IPS-20b (cell line): ENCODE measurements around the gene PRDM8.

ENCODE experiments used
- H3K27ac ChIP-seq: one replicate; pipeline ENCODE4 v1.5.1; 2013; ENCODE audit warnings: low read length
- H3K27me3 ChIP-seq: 2 replicates; pipeline ENCODE4 v1.6.1; 2013; ENCODE audit warnings: mild to moderate bottlenecking, low read length, inconsistent platforms; ENCODE audit not compliant: insufficient read depth
- H3K36me3 ChIP-seq: 2 replicates; pipeline ENCODE4 v1.6.1; 2013; ENCODE audit warnings: low read depth, mild to moderate bottlenecking, inconsistent platforms, low read length, moderate library complexity; ENCODE audit not compliant: insufficient read depth
- H3K4me1 ChIP-seq: 2 replicates; pipeline ENCODE4 v1.6.1; 2013; ENCODE audit warnings: mild to moderate bottlenecking, control low read depth, inconsistent platforms, low read length, moderate library complexity; ENCODE audit not compliant: insufficient read depth
- H3K4me3 ChIP-seq: 2 replicates; pipeline ENCODE4 v1.5.1; 2013; ENCODE audit warnings: mild to moderate bottlenecking, low read length, inconsistent platforms
- H3K9ac ChIP-seq: 2 replicates; pipeline ENCODE4 v1.6.1; 2013; ENCODE audit warnings: low read depth, mild to moderate bottlenecking, inconsistent platforms, low read length, moderate library complexity
- H3K9me3 ChIP-seq: 2 replicates; pipeline ENCODE4 v1.6.1; 2013; ENCODE audit warnings: mild to moderate bottlenecking, low read depth, low read length, inconsistent platforms; ENCODE audit not compliant: insufficient read depth

PRDM8 gene

DNA sequence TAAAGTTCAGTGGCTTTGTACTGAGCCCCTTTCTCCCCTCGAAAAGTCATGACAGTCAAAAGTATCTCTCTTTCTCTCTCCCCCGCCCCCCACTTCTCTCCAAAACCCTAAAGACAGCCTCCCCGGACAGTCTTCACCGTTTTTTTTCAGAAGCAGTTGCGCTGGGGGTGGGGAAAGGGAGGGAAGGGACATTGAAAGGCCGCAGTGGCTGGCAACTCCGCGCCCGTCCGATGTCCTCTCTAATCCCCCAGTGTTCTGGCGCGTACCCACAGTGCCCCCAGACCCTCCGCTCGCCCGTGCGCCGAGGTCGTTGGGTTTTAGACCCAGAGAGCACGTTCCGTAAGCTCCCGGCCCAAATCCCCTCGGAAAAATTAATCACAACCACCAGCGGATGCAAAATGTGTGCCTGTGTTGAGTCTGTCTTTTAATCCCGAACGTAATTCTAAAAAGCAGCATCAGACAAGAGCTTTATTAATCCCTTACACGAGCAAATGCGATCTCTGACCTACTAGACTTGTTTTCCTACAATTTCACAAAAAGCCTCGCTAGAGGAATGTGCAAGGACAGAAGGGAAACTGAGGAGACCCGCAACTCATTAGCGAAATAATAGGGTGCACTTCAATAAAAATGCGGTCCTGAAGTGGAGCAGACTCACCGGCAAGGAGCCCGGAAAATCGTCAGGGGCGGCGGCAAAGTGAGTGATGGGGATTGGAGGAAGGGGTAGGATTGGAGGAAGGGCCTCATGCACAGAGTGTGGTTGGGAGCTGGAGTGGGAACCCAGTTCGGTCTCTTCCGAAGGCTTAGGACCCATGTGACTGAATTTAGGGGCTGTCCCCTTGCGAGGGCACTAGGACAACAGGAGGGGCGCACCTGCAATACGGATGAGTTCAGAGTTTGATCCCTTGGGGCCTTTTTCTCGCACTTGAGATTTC, 12.2 kb upstream of the PRDM8 start:
- peak overlapping the region; percentile 73 for H3K4me3 ChIP-seq
- H3K36me3 ChIP-seq = no peaks in the 10 kb centered on the region
- no peak overlapping the region for H3K9ac ChIP-seq
- peaks cover 100% of the 10 kb centered on the region for H3K27me3 ChIP-seq
- H3K27ac ChIP-seq = no peak overlapping the region
- peaks cover 8% of the 10 kb centered on the region; the same call in 1 of the 2 replicates for H3K4me1 ChIP-seq
- peaks cover 7% of the 10 kb centered on the region; the same call in 1 of the 2 replicates for H3K9me3 ChIP-seq

DNA sequence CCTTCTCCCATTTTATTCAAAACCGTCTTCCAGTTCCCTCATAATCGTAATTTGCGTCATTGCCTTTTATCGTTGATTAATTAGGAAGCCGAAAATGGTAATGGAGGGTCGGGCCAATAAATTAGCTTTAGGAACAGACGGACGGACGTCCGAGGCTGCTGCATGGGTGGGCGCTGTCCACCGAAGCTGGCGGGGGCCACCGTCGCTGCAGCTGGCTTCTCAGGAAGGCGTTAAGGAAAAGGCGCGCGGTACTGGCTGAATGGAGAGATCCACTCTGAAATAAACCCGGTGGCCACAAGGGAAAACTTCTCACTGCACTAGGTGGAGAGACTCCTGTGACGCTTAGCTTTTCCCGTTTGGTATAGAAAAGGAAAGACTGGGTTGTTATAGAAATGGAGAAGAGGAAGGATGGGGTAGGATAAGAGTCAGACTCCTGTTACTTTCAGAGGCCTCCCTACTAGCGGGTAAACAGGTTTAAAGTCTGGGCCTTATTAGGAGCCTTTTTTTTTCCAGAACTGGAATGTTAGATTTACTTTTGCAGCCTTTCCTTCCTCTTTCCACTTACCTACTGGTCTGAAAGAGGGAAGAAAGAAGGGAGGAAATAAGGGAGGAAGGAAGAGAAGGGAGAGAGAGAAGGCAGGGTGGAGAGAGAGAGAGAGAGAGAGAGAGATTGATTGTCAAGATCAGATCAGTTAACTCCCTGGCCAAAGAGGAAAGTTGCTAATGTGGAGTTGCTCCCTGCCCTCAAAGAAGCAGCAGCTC, 11.3 kb upstream of the PRDM8 start:
- peaks cover 100% of the 10 kb centered on the region for H3K27me3 ChIP-seq
- no peaks in the 10 kb centered on the region for H3K36me3 ChIP-seq
- H3K27ac ChIP-seq = no peak overlapping the region
- H3K4me3 ChIP-seq = no peak overlapping the region; the same call in 1 of the 2 replicates
- H3K4me1 ChIP-seq = peaks cover 8% of the 10 kb centered on the region; the same call in 1 of the 2 replicates
- H3K9ac ChIP-seq = no peak overlapping the region
- H3K9me3 ChIP-seq = peaks cover 7% of the 10 kb centered on the region; the same call in 1 of the 2 replicates

DNA sequence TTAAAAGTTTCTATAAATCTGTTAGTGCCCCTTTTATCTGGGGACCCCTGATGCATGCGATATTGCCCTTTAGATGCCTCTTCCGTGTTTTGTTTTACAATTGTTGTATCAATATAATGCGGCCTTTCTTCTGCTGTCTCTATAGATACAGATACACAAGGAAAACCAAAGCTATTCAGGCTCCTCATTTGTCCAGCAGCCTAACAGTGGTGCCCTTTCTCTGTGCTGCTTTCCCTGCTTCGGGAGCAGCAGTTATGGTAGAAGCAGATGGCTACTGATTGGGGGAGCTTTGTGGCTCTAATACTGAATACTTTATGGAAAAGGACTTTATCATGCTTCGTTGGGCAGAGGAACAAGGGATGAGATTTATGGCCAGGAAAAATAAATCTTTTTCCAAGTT, 10.6 kb upstream of the PRDM8 start:
- H3K36me3 ChIP-seq = no peaks in the 10 kb centered on the region
- no peak overlapping the region for H3K27ac ChIP-seq
- no peak overlapping the region for H3K9ac ChIP-seq
- peaks cover 8% of the 10 kb centered on the region; the same call in 1 of the 2 replicates for H3K4me1 ChIP-seq
- peaks cover 100% of the 10 kb centered on the region for H3K27me3 ChIP-seq
- peaks cover 7% of the 10 kb centered on the region; the same call in 1 of the 2 replicates for H3K9me3 ChIP-seq
- H3K4me3 ChIP-seq = no peak overlapping the region

- Histone ChIP-seq H3K4me3 (no peak overlapping the region), H3K9ac (no peak overlapping the region), H3K4me1 (peaks cover 8% of the 10 kb centered on the region; the same call in 1 of the 2 replicates), H3K27me3 (peaks cover 100% of the 10 kb centered on the region), H3K36me3 (no peaks in the 10 kb centered on the region), H3K9me3 (peaks cover 7% of the 10 kb centered on the region; the same call in 1 of the 2 replicates), H3K27ac (no peak overlapping the region)
These were observed 9.6 kb upstream of the PRDM8 start for GRCh38 chr4:80187677-80188076.

DNA sequence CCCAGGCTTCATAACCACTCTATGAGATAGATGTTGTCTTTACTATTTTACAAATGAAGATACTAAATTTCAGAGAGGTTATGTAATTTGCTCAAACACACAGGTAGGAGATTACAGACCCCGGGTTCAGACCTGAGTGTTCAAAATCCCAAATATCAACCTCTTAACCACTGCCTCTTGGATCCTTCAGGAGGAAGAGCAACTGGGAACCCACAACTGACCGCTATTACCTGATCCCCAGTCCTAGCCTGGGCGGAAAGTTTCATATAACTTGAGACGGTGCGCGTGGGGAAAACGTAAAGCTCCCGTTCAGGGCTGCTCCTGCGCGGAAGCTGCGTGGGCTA, 8.9 kb upstream of the PRDM8 start:
- H3K9ac ChIP-seq = no peak overlapping the region
- H3K4me1 ChIP-seq = peaks cover 4% of the 10 kb centered on the region; the same call in 1 of the 2 replicates
- H3K27me3 ChIP-seq = peaks cover 100% of the 10 kb centered on the region
- no peak overlapping the region for H3K4me3 ChIP-seq
- peaks cover 7% of the 10 kb centered on the region; the same call in 1 of the 2 replicates for H3K9me3 ChIP-seq
- no peaks in the 10 kb centered on the region for H3K36me3 ChIP-seq
- no peak overlapping the region for H3K27ac ChIP-seq

GRCh38 chr4:80188801-80189458, 8.4 kb upstream of the PRDM8 start:
- Histone ChIP-seq H3K9ac (no peak overlapping the region), H3K36me3 (no peaks in the 10 kb centered on the region), H3K27me3 (peaks cover 100% of the 10 kb centered on the region), H3K27ac (no peak overlapping the region), H3K4me3 (no peak overlapping the region), H3K4me1 (peaks cover 4% of the 10 kb centered on the region; the same call in 1 of the 2 replicates), H3K9me3 (peaks cover 7% of the 10 kb centered on the region; the same call in 1 of the 2 replicates)

DNA sequence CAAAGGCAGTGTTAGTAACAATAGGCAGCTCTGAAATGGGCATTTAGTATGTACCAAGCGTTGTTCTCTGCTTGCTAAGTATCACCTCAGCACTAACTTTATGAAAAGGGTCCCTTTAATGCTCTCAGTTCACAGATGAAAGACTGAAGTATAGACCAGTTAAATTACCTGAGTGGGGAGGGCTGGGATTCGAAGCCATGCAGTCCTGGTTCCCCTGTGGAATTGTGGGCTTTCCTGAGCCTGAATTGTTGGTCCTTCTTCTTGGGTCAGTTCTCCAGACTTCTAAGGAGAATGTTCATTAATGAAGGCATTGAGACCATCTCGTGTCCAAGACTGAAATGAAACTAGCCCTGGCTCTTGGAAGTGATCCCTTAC, 7.7 kb upstream of the PRDM8 start:
- Histone ChIP-seq H3K9ac (no peak overlapping the region), H3K4me1 (peaks cover 4% of the 10 kb centered on the region; the same call in 1 of the 2 replicates), H3K27ac (no peak overlapping the region), H3K36me3 (no peaks in the 10 kb centered on the region), H3K27me3 (peaks cover 100% of the 10 kb centered on the region), H3K9me3 (peaks cover 7% of the 10 kb centered on the region; the same call in 1 of the 2 replicates), H3K4me3 (no peak overlapping the region)

- no peaks in the 10 kb centered on the region for H3K36me3 ChIP-seq
- H3K4me3 ChIP-seq = peak overlapping the region; percentile 38; the same call in 1 of the 2 replicates
- H3K9ac ChIP-seq = no peak overlapping the region
- peaks cover 100% of the 10 kb centered on the region for H3K27me3 ChIP-seq
- H3K4me1 ChIP-seq = peaks cover 2% of the 10 kb centered on the region; the same call in 1 of the 2 replicates
- no peak overlapping the region for H3K27ac ChIP-seq
- peaks cover 7% of the 10 kb centered on the region; the same call in 1 of the 2 replicates for H3K9me3 ChIP-seq
These were observed 7.2 kb upstream of the PRDM8 start for GRCh38 chr4:80189956-80190677.

DNA sequence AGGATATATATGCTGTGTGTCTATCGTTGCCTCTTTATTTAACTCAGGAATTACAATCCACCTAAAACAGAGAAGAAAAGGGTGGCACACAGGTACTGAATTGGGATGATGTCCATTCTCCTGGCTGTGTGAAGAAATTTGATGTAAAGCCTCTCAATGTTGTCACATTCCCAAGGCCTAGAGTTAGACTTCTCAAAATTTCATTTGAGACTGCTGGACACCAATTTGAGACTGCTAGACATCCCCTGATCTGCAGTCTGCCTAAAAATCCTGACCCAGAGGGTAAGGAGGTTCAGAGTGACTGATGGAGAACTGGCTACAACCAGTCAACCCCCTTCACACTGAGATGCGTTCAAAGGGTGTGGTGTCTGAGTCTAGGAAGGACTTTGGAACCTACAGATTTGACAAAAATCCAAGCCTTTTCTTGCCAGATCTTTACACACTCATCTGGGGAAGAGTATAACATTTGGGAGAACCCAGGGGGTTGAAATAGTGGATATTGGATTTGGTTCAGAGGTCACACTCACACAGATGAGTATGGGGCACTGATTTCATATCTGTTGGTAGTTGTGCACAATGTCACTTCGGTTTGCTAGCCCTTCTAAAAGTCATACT, 4.9 kb upstream of the PRDM8 start:
- H3K27ac ChIP-seq = no peak overlapping the region
- H3K9me3 ChIP-seq = peaks cover 7% of the 10 kb centered on the region; the same call in 1 of the 2 replicates
- no peak overlapping the region for H3K9ac ChIP-seq
- H3K36me3 ChIP-seq = no peaks in the 10 kb centered on the region
- H3K4me3 ChIP-seq = no peak overlapping the region
- H3K4me1 ChIP-seq = peaks cover 3% of the 10 kb centered on the region; the same call in 1 of the 2 replicates
- peaks cover 100% of the 10 kb centered on the region for H3K27me3 ChIP-seq

DNA sequence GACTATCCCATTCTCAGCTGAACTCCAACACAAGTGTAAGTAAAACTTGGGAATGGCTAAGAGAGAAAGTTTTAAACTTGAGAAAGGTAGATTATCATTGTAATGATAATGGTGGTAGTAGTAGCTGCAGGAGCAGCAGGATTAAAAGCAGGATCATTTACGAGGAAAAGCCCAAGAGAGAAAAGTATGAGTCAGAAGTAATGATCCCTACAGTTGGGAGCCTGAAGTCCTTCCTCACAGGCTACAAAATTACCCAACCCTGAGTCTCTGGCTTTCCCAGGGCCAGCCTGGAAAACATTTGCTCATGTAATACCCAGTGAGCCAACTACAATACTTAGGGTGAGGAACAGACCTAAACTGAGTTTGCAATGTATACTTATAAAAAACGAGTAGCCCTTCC, 4.4 kb upstream of the PRDM8 start:
- peaks cover 3% of the 10 kb centered on the region; the same call in 1 of the 2 replicates for H3K4me1 ChIP-seq
- no peak overlapping the region for H3K27ac ChIP-seq
- no peak overlapping the region for H3K9ac ChIP-seq
- H3K4me3 ChIP-seq = no peak overlapping the region
- peaks cover 7% of the 10 kb centered on the region; the same call in 1 of the 2 replicates for H3K9me3 ChIP-seq
- no peaks in the 10 kb centered on the region for H3K36me3 ChIP-seq
- peaks cover 100% of the 10 kb centered on the region for H3K27me3 ChIP-seq
